Esophagus squamous epithelium (tissue), 4 donors: ENCODE results near the gene STAT4.

Experiments used
- CTCF ChIP-seq, 6 experiments: fragments of 450-650 bp in 4 of 6; fragments of 200-600 bp in 2 of 6; sonication (generic) in 2 of 6; IDR thresholded peaks; one replicate each; pipeline ENCODE4 v1.5.1; 2016 to 2019; ENCODE audit warnings: antibody characterized with exemption in 6 of 6, mild to moderate bottlenecking in 4 of 6, moderate library complexity in 4 of 6
- POLR2A ChIP-seq, 4 donors: fragments of 450-650 bp; IDR thresholded peaks; one replicate each; pipeline ENCODE4 v1.6.1; 2017; ENCODE audit warnings: antibody characterized with exemption in 4 of 4, mild to moderate bottlenecking in 4 of 4, moderate library complexity in 3 of 4

- TF ChIP-seq CTCF (IDR thresholded peaks at IDR 0.05) = no peak
- no peak for TF ChIP-seq POLR2A (IDR thresholded peaks at IDR 0.05)
Measured at GRCh38 chr2:191105082-191105481, 45.7 kb downstream of the STAT4 start.
